Measurements from ENCODE around the gene RNASET2.
"Not testable (repeated sequence)": the region's sequence is repeated elsewhere in the genome, so short reads cannot be mapped to it uniquely, and the experiment has no call there.

RNASET2 gene

GRCh38 chr6:166970091-166970490 lies 13.7 kb upstream of the RNASET2 start:
- DNase-seq (ENCODE audit: low read depth), result no peak

GRCh38 chr6:166969390-166970002 lies 13.1 kb upstream of the RNASET2 start:
- no peak for DNase-seq (ENCODE audit: low read depth)

- DNase-seq (ENCODE audit: low read depth), result no peak
These were observed 9.9 kb upstream of the RNASET2 start for GRCh38 chr6:166966268-166966667.

GRCh38 chr6:166960609-166960978 lies 4.2 kb upstream of the RNASET2 start:
- no peak for DNase-seq (ENCODE audit: low read depth)

- DNase-seq (ENCODE audit: low read depth), result no peak
These were observed 3.7 kb upstream of the RNASET2 start for GRCh38 chr6:166959911-166960608.

GRCh38 chr6:166958926-166959861 lies 2.8 kb upstream of the RNASET2 start:
- no peak for DNase-seq (ENCODE audit: low read depth)

GRCh38 chr6:166957805-166958076 lies 1.4 kb upstream of the RNASET2 start:
- DNase-seq (ENCODE audit: low read depth), result no peak

- no peak for DNase-seq (ENCODE audit: low read depth)
These were observed 896 bp upstream of the RNASET2 start for GRCh38 chr6:166957087-166957804.

- no peak for DNase-seq (ENCODE audit: low read depth)
These were observed 396 bp downstream of the RNASET2 start for GRCh38 chr6:166955865-166956443.

- DNase-seq (ENCODE audit: low read depth), result no peak
These were observed 1.1 kb downstream of the RNASET2 start for GRCh38 chr6:166955121-166955864.

GRCh38 chr6:166954118-166954713 lies 2.1 kb downstream of the RNASET2 start:
- DNase-seq (ENCODE audit: low read depth), result no peak

GRCh38 chr6:166952567-166953486 lies 3.5 kb downstream of the RNASET2 start:
- no peak for DNase-seq (ENCODE audit: low read depth)

- no peak for DNase-seq (ENCODE audit: low read depth)
These were observed 4.2 kb downstream of the RNASET2 start for GRCh38 chr6:166952121-166952520.

- no peak for DNase-seq (ENCODE audit: low read depth)
These were observed 4.7 kb downstream of the RNASET2 start for GRCh38 chr6:166951670-166952060.

- not testable (repeated sequence) for DNase-seq (ENCODE audit: low read depth)
These were observed 5.3 kb downstream of the RNASET2 start for GRCh38 chr6:166950892-166951669.

GRCh38 chr6:166950443-166950821 lies 5.9 kb downstream of the RNASET2 start:
- DNase-seq (ENCODE audit: low read depth), result no peak

- DNase-seq (ENCODE audit: low read depth), result no peak
These were observed 6.6 kb downstream of the RNASET2 start for GRCh38 chr6:166949528-166950442.

GRCh38 chr6:166948724-166949123 lies 7.6 kb downstream of the RNASET2 start:
- DNase-seq (ENCODE audit: low read depth), result not testable (repeated sequence)
